ENCODE data around the gene ZG16B. TPM values are rescaled to one million over a fixed set of nuclear protein-coding genes. Genes with fewer than 3 reads are reported as not detected.

Gene ZG16B
- total RNA-seq, 4 donors from 2014 or later: not detected

DNA sequence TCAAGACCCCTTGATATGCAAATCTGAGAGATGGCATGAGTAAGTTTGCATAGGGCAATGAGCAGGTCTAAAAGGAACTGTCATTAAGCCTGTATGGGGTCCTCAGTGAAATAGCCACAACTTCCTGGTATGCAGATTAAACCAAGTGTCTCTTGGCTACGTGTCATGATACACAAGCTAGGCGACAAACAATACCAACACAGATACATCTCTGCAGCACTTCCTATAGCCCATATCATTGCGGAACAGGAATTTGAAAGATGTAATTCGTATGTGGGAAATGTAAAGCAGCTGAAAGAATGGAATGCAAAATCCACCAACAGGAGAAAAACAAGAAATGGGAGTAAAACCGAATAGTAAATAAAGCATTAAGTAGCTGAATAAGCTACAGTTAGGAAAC lies 15.0 kb downstream of the ZG16B start:
- Histone ChIP-seq H3K4me3 (no peak overlapping the region), H3K27me3 (peaks cover 0 to 61% (median 0%) of the 10 kb centered on the region in 4 donors), H3K36me3 (no peaks in the 10 kb centered on the region), H3K4me1 (peaks cover 11 to 14% (median 13%) of the 10 kb centered on the region in 4 donors), H3K27ac (replicated peaks in 1 of 4) (no peak overlapping the region), H3K9me3 (no peaks in the 10 kb centered on the region)
- intact Hi-C loops (cut with DNase I): no loop called here
- TF ChIP-seq, protein P1, sequence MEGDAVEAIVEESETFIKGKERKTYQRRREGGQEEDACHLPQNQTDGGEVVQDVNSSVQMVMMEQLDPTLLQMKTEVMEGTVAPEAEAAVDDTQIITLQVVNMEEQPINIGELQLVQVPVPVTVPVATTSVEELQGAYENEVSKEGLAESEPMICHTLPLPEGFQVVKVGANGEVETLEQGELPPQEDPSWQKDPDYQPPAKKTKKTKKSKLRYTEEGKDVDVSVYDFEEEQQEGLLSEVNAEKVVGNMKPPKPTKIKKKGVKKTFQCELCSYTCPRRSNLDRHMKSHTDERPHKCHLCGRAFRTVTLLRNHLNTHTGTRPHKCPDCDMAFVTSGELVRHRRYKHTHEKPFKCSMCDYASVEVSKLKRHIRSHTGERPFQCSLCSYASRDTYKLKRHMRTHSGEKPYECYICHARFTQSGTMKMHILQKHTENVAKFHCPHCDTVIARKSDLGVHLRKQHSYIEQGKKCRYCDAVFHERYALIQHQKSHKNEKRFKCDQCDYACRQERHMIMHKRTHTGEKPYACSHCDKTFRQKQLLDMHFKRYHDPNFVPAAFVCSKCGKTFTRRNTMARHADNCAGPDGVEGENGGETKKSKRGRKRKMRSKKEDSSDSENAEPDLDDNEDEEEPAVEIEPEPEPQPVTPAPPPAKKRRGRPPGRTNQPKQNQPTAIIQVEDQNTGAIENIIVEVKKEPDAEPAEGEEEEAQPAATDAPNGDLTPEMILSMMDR (IDR thresholded peaks at IDR 0.05): no peak
- TF ChIP-seq EP300 (IDR thresholded peaks at IDR 0.05) (no peak), POLR2A (IDR thresholded peaks at IDR 0.05; ENCODE audit: low read depth) (no peak), POLR2AphosphoS5 (IDR thresholded peaks at IDR 0.05) (no peak)
- no peak for DNase-seq (ENCODE audit: extremely low spot score)
- WGBS: 67% methylated on average over 5 of the region's 5 CpGs

DNA sequence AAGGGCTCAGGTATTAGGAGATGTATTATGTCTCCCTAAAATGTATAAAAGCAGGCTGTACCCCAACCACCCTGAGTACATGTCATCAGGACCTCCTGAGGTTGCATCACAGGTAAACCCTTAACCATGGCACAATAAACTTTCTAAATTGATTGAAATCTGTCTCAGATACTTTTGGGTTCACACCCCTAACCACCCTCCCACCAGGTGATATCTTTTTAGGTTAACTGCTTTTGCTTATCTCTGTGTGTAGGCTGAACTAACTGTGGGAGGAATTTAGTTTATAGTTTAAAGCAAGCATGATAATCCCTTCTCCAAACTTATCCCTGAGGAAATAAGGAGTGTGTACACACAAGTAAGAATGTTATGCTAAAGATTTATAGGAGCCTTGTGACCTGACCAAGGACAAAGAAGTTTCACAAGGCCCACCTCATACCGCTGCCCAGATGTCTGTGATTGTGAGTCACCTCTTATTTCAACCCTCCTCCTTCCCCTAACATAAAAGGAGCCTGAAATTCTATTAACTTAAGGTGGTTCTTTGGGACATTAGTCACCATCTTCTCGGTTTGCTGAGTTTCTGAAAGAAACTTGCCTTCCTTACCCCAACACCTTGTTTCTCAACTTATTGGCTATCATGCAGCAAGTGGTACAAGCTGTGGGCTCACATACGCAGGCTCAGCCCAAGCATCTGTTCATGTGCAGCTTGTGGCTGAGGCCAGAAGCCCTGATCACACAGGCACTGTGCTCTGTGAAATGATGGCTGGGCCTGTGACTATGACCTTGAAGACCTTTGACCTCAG lies 16.6 kb downstream of the ZG16B start:
- DNase-seq (ENCODE audit: extremely low spot score): no peak
- H3K4me1 ChIP-seq: peaks cover 9 to 11% (median 9%) of the 10 kb centered on the region in 4 donors
- 66% methylated on average over 3 of the region's 3 CpGs for WGBS
- no peaks in the 10 kb centered on the region for H3K36me3 ChIP-seq
- no peaks in the 10 kb centered on the region for H3K9me3 ChIP-seq
- intact Hi-C loops (cut with DNase I): no loop called here
- no peak overlapping the region for H3K27ac ChIP-seq (replicated peaks in 1 of 4)
- no peak overlapping the region for H3K4me3 ChIP-seq
- no peak for TF ChIP-seq POLR2AphosphoS5 (IDR thresholded peaks at IDR 0.05)
- no peak for TF ChIP-seq EP300 (IDR thresholded peaks at IDR 0.05)
- TF ChIP-seq, protein P1 (IDR thresholded peaks at IDR 0.05): no peak
- TF ChIP-seq POLR2A (IDR thresholded peaks at IDR 0.05; ENCODE audit: low read depth): no peak
- H3K27me3 ChIP-seq: peaks cover 0 to 58% (median 1%) of the 10 kb centered on the region in 4 donors

DNA sequence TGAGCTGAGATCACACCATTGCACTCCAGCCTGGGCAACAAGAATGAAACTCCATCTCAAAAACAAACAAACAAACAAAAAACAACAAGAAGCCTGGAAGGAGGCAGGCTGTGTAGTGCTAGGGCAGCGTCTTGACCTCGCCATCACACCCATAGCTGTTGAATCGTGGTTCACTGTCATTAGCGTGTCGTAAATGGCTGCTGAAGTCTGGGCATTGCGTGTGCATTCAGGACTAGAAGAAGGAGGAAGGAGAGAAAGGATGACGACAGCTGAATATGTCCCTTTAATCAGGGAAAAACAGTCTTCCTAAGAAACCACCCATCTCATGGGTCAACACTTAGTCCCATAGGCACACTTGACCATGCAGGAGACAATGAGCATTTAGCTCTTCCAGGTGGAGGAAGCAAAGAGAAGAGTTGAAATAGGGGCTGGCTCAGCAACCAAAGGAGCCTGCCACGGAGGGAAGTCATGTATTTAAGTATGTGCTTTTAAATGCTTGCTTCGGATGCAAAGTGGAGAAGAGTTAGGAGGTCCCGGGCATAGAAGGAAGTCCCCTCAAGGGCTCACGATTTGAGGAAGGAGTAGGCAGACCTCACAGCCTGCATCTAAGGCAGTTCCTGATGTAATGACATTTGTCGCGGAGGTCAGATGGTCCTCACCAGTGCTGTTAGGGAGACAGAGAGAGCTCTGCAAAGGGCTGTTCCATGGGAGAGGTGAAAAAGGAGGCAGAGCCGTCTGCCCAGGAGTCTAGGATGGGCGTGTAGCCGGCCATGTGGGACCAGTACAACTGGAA lies 19.0 kb downstream of the ZG16B start:
- no peaks in the 10 kb centered on the region for H3K4me1 ChIP-seq
- DNase-seq (ENCODE audit: extremely low spot score): no peak
- 80% methylated on average over 16 of the region's 16 CpGs for WGBS
- TF ChIP-seq, protein P1 (IDR thresholded peaks at IDR 0.05): no peak
- TF ChIP-seq POLR2A (IDR thresholded peaks at IDR 0.05; ENCODE audit: low read depth): no peak
- H3K9me3 ChIP-seq: peaks cover 0 to 4% (median 2%) of the 10 kb centered on the region in 4 donors
- H3K36me3 ChIP-seq: no peaks in the 10 kb centered on the region
- intact Hi-C loops (cut with DNase I): no loop called here
- H3K27me3 ChIP-seq: peaks cover 0 to 70% (median 9%) of the 10 kb centered on the region in 4 donors
- H3K4me3 ChIP-seq: no peak overlapping the region
- no peak overlapping the region for H3K27ac ChIP-seq (replicated peaks in 1 of 4)

DNA sequence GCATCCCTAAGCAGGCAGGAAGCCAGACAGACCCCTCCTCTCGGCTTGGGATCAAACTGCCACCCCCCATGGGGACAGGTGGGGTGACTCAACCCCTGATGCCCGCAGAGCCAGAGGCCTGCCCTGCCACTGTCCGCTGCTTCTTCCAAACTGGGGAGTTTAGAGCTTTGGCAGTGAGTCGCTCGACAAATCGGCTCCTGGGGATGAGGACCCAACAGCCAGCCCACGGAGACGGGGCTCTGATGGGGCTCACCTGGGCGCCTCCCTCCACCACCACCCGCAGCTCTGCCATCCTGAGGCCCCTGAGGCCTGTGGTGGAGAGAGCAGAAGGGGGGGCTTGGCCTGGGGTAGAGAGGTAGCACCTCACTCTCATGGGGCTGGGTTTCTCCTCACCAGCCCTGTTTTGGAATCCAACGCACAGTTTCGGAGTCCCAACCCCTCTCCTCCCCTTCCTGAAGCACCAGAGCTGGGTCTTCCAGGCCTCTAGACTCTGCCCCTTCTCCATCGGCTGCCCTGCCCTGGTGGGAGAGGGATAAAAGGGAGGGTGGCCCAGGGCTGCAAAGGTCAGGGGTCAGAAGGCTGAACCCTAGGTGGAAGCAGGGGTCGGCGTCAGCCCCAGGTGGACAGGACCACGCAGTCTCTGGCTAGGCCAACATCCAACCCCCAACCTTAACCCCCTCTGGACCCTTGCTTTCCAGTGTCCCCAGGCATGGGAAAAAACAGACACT lies 22.1 kb downstream of the ZG16B start:
- no peak overlapping the region for H3K27ac ChIP-seq (replicated peaks in 1 of 4)
- intact Hi-C loops (cut with DNase I): no loop called here

More for the DNA sequence above, 22.1 kb downstream of the ZG16B start:
- peaks cover 0 to 86% (median 12%) of the 10 kb centered on the region in 4 donors for H3K27me3 ChIP-seq
- WGBS: 89% methylated on average over 12 of the region's 16 CpGs
- no peak for DNase-seq (ENCODE audit: extremely low spot score)
- peaks cover 0 to under 1% (median 0%) of the 10 kb centered on the region in 4 donors for H3K4me1 ChIP-seq
- no peak overlapping the region for H3K4me3 ChIP-seq
- no peaks in the 10 kb centered on the region for H3K36me3 ChIP-seq
- peaks cover 0 to 12% (median 9%) of the 10 kb centered on the region in 4 donors for H3K9me3 ChIP-seq
- TF ChIP-seq POLR2A (IDR thresholded peaks at IDR 0.05; ENCODE audit: low read depth): no peak
- no peak for TF ChIP-seq EP300 (IDR thresholded peaks at IDR 0.05)
- TF ChIP-seq POLR2AphosphoS5 (IDR thresholded peaks at IDR 0.05): no peak
- TF ChIP-seq, protein P1 (IDR thresholded peaks at IDR 0.05): no peak
